ENCODE data around the gene DLK1. TPM values are rescaled to one million over a fixed set of nuclear protein-coding genes. Genes with fewer than 3 reads are reported as not detected.
A peak's percentile ranks its signal among the peaks of the same experiment; 100 is the strongest.

DLK1 gene
- total and polyA plus RNA-seq, 2 of the 4 experiments (the other 2 are of a cell fraction) = under 0.01 to 0.07 TPM

DNA sequence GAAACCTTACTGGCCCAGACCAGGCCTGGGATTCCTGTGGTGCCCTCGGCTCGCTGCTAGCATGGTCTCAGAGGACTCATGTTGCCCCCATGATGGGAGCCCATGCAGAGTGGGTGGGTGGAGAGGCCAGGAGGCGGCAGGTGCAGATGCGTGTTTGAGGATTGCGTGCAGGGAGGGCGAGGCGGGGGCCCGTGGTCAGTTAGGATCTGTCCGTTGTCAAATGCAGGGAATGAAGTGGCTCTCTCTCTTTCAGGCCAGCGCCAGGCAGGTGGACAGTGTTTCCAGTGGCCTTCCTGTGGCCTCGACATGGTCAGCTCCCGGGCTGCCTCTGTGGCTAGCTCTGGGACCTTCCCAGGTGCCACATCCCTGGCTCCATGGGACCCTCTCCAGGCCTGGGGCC is 39.3 kb upstream of the DLK1 start:
- H3K36me3 ChIP-seq (ENCODE audit: control insufficient read depth, insufficient read depth, low read length) = no peaks in the 10 kb centered on the region
- ChIA-PET POLR2A (ENCODE audit: unreplicated experiment) (no interaction called here), CTCF (no interaction called here)
- no peak overlapping the region for H3K23ac ChIP-seq (ENCODE audit: low read depth, low read length)
- no peak overlapping the region for H3K4me3 ChIP-seq (ENCODE audit: insufficient read depth, low read depth, low read length)
- H3K9me3 ChIP-seq (ENCODE audit: control insufficient read depth, insufficient read depth, low read length) = peaks cover 2% of the 10 kb centered on the region; the same call in 1 of the 2 replicates
- H3K4me1 ChIP-seq (ENCODE audit: control insufficient read depth, insufficient read depth, low read length) = peaks cover 13% of the 10 kb centered on the region
- no peak overlapping the region for H4K8ac ChIP-seq (ENCODE audit: low read depth in 2 of 2, low read length in 2 of 2)
- no peak overlapping the region for H2AFZ ChIP-seq (replicated peaks; ENCODE audit: low read length, poor library complexity)
- H2BK20ac ChIP-seq (ENCODE audit: low read depth, low read length) = no peak overlapping the region
- H3K14ac ChIP-seq (replicated peaks; ENCODE audit: low read depth, low read length) = no peak overlapping the region
- TF ChIP-seq SMC3 (IDR thresholded peaks at IDR 0.05; ENCODE audit: low read depth, low read length) (no peak), RFX5 (IDR thresholded peaks at IDR 0.05; ENCODE audit: low read depth, low read length) (no peak), NFE2L2 (IDR thresholded peaks at IDR 0.05; ENCODE audit: low read depth, low read length) (no peak), MAFK (IDR thresholded peaks at IDR 0.05; ENCODE audit: low read depth, low read length) (no peak), RAD21 (IDR thresholded peaks at IDR 0.05; ENCODE audit: low read length) (no peak), FOS (IDR thresholded peaks at IDR 0.05; ENCODE audit: low read depth, low read length) (no peak), CEBPB (IDR thresholded peaks at IDR 0.05; ENCODE audit: low read depth, low read length) (no peak), ELK1 (IDR thresholded peaks at IDR 0.05; ENCODE audit: borderline replicate concordance, low read depth, low read length) (no peak), RCOR1 (IDR thresholded peaks at IDR 0.05; ENCODE audit: insufficient replicate concordance, low read length) (no peak)
- TF ChIP-seq, protein P1, sequence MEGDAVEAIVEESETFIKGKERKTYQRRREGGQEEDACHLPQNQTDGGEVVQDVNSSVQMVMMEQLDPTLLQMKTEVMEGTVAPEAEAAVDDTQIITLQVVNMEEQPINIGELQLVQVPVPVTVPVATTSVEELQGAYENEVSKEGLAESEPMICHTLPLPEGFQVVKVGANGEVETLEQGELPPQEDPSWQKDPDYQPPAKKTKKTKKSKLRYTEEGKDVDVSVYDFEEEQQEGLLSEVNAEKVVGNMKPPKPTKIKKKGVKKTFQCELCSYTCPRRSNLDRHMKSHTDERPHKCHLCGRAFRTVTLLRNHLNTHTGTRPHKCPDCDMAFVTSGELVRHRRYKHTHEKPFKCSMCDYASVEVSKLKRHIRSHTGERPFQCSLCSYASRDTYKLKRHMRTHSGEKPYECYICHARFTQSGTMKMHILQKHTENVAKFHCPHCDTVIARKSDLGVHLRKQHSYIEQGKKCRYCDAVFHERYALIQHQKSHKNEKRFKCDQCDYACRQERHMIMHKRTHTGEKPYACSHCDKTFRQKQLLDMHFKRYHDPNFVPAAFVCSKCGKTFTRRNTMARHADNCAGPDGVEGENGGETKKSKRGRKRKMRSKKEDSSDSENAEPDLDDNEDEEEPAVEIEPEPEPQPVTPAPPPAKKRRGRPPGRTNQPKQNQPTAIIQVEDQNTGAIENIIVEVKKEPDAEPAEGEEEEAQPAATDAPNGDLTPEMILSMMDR (conservative IDR thresholded peaks at IDR 0.05; ENCODE audit: low read depth, low read length) = no peak
- TF ChIP-seq, protein P2, sequence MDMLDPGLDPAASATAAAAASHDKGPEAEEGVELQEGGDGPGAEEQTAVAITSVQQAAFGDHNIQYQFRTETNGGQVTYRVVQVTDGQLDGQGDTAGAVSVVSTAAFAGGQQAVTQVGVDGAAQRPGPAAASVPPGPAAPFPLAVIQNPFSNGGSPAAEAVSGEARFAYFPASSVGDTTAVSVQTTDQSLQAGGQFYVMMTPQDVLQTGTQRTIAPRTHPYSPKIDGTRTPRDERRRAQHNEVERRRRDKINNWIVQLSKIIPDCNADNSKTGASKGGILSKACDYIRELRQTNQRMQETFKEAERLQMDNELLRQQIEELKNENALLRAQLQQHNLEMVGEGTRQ (IDR thresholded peaks at IDR 0.05; ENCODE audit: low read depth, low read length) = no peak
- no peaks in the 10 kb centered on the region for H3K79me1 ChIP-seq (ENCODE audit: low read depth in 1 of 2, low read length in 2 of 2)
- peaks cover 8% of the 10 kb centered on the region for H3K27me3 ChIP-seq (ENCODE audit: control insufficient read depth, insufficient read depth, low read length)
- H3K18ac ChIP-seq (ENCODE audit: low read depth, low read length) = no peak overlapping the region
- no peak overlapping the region for H3K4me2 ChIP-seq (ENCODE audit: low read depth, low read length)
- no peak overlapping the region for H2BK5ac ChIP-seq (ENCODE audit: low read depth, low read length, poor library complexity, severe bottlenecking)
- no peak overlapping the region for H3K56ac ChIP-seq (ENCODE audit: extremely low read depth, insufficient read depth, low read length)
- H2AK9ac ChIP-seq (replicated peaks; ENCODE audit: low read depth, low read length, poor library complexity) = no peak overlapping the region
- no peak overlapping the region for H3K9ac ChIP-seq (ENCODE audit: low read depth, low read length)
- 93% methylated on average over 3 of the region's 12 CpGs; no CpG with 5 or more reads in 1 of the 2 experiments for WGBS, 2 experiments (ENCODE audit: extremely low coverage in 2 of 2, insufficient read length in 1 of 2)
- in situ Hi-C loops (cut with MboI; ENCODE audit: low sequenced_read_pairs) (no loop called here), dilution Hi-C loops (cut with HindIII; ENCODE audit: low sequenced_read_pairs, unreplicated experiment) (no loop called here), intact Hi-C loops (cut with micrococcal nuclease) (no loop called here)
- DNase-seq (no peak), ATAC-seq (ENCODE audit: low read depth) (no peak)
- BruUV-seq (replicated peaks) = no TSS peak
- no peak overlapping the region for H3K4ac ChIP-seq (ENCODE audit: low read depth, low read length)
- no peak overlapping the region for H2AK5ac ChIP-seq (ENCODE audit: low read depth, low read length)
- H4K20me1 ChIP-seq (ENCODE audit: insufficient read depth, low read length) = no peaks in the 10 kb centered on the region
- no peak overlapping the region for H2BK15ac ChIP-seq (ENCODE audit: low read depth, low read length)
- peaks cover 11% of the 10 kb centered on the region for H3K9me1 ChIP-seq (ENCODE audit: insufficient read depth, low read length)
- H2BK120ac ChIP-seq (ENCODE audit: low read depth, low read length) = 0 out of 2 replicates have a peak overlapping the region, but pooled peaks have one; percentile 8
- no peak overlapping the region for H4K5ac ChIP-seq (ENCODE audit: low read depth, low read length)
- H4K91ac ChIP-seq (ENCODE audit: insufficient read depth, low read depth, low read length) = no peak overlapping the region
- no peak overlapping the region for H3K27ac ChIP-seq (ENCODE audit: insufficient read depth, low read length)
